EH (cell line): Measurements from ENCODE around the gene ZNF862.

ENCODE experiments used
- DNase-seq: peaks from one replicate; pipeline ENCODE4 v3.0.0-alpha.2; 2015; ENCODE audit warnings: low read depth

ZNF862 gene

GRCh38 chr7:149838224-149838991, at the start of gene ZNF862:
ZNF862 (plus strand) TSS chr7:149838375; CDS start chr7:149838612, 237 bp downstream.
- DNase-seq = peak; percentile 98

GRCh38 chr7:149789101-149789500, 49.1 kb upstream of the ZNF862 start:
- DNase-seq = no peak

GRCh38 chr7:149790146-149790548, 48.0 kb upstream of the ZNF862 start:
- DNase-seq = no peak

GRCh38 chr7:149790754-149791360, 47.3 kb upstream of the ZNF862 start:
- no peak for DNase-seq

- no peak for DNase-seq
These were observed 46.6 kb upstream of the ZNF862 start for GRCh38 chr7:149791411-149792219.

GRCh38 chr7:149792220-149792595, 46.0 kb upstream of the ZNF862 start:
- DNase-seq = no peak

GRCh38 chr7:149793261-149793660, 44.9 kb upstream of the ZNF862 start:
- DNase-seq = no peak

- no peak for DNase-seq
These were observed 43.5 kb upstream of the ZNF862 start for GRCh38 chr7:149794661-149795060.

- DNase-seq = no peak
These were observed 43.0 kb upstream of the ZNF862 start for GRCh38 chr7:149795126-149795525.

- DNase-seq = no peak
These were observed 41.8 kb upstream of the ZNF862 start for GRCh38 chr7:149796287-149796860.

- DNase-seq = no peak
These were observed 40.4 kb upstream of the ZNF862 start for GRCh38 chr7:149797771-149798170.

- DNase-seq = no peak
These were observed 38.6 kb upstream of the ZNF862 start for GRCh38 chr7:149799397-149800168.

- no peak for DNase-seq
These were observed 38.0 kb upstream of the ZNF862 start for GRCh38 chr7:149800169-149800555.

GRCh38 chr7:149801002-149801566, 37.1 kb upstream of the ZNF862 start:
- no peak for DNase-seq

- DNase-seq = no peak
These were observed 36.4 kb upstream of the ZNF862 start for GRCh38 chr7:149801816-149802215.

- DNase-seq = no peak
These were observed 35.2 kb upstream of the ZNF862 start for GRCh38 chr7:149802966-149803365.

GRCh38 chr7:149803551-149804074, 34.6 kb upstream of the ZNF862 start:
- no peak for DNase-seq

- no peak for DNase-seq
These were observed 34.1 kb upstream of the ZNF862 start for GRCh38 chr7:149804106-149804505.

GRCh38 chr7:149806726-149807125, 31.4 kb upstream of the ZNF862 start:
- DNase-seq = no peak

GRCh38 chr7:149808311-149808710, 29.9 kb upstream of the ZNF862 start:
- DNase-seq = no peak

GRCh38 chr7:149809215-149809614, 29.0 kb upstream of the ZNF862 start:
- no peak for DNase-seq
